ENCODE data around the gene TSPEAR. TPM values are rescaled to one million over a fixed set of nuclear protein-coding genes. Genes with fewer than 3 reads are reported as not detected.
"Not testable (repeated sequence)": the region's sequence is repeated elsewhere in the genome, so short reads cannot be mapped to it uniquely, and the experiment has no call there.

Gene TSPEAR
- total RNA-seq, 1 donor from 2014 or later: not detected

- H3K4me1 Mint-ChIP-seq (ENCODE audit: low read depth): peaks cover 4% of the 10 kb centered on the region
- peaks cover 18% of the 10 kb centered on the region for H3K27me3 Mint-ChIP-seq
- H3K9me3 Mint-ChIP-seq (ENCODE audit: low read depth): peaks cover under 1% of the 10 kb centered on the region
- no peak for TF ChIP-seq CTCF (IDR thresholded peaks at IDR 0.05; ENCODE audit: unreplicated experiment)
- peak; percentile 7 for DNase-seq (ENCODE audit: low spot score, unreplicated experiment)
- no peak overlapping the region for H3K27ac Mint-ChIP-seq
- no peaks in the 10 kb centered on the region for H3K36me3 Mint-ChIP-seq (ENCODE audit: insufficient read depth)
- H3K4me3 Mint-ChIP-seq (ENCODE audit: low read depth): no peak overlapping the region
Measured at GRCh38 chr21:44555200-44555875, 156.0 kb downstream of the TSPEAR start.

- DNase-seq (ENCODE audit: low spot score, unreplicated experiment): no peak
- H3K36me3 Mint-ChIP-seq (ENCODE audit: insufficient read depth): no peaks in the 10 kb centered on the region
- H3K27me3 Mint-ChIP-seq: peaks cover 12% of the 10 kb centered on the region
- no peak for TF ChIP-seq CTCF (IDR thresholded peaks at IDR 0.05; ENCODE audit: unreplicated experiment)
- H3K27ac Mint-ChIP-seq: no peak overlapping the region
- H3K9me3 Mint-ChIP-seq (ENCODE audit: low read depth): peaks cover 1% of the 10 kb centered on the region
- peaks cover 18% of the 10 kb centered on the region for H3K4me1 Mint-ChIP-seq (ENCODE audit: low read depth)
- H3K4me3 Mint-ChIP-seq (ENCODE audit: low read depth): no peak overlapping the region
Measured at GRCh38 chr21:44552681-44553080, 158.7 kb downstream of the TSPEAR start.

GRCh38 chr21:44552136-44552535 is 159.2 kb downstream of the TSPEAR start:
- H3K9me3 Mint-ChIP-seq (ENCODE audit: low read depth): peaks cover 7% of the 10 kb centered on the region
- peaks cover under 1% of the 10 kb centered on the region for H3K36me3 Mint-ChIP-seq (ENCODE audit: insufficient read depth)
- peaks cover 10% of the 10 kb centered on the region for H3K27me3 Mint-ChIP-seq
- H3K4me3 Mint-ChIP-seq (ENCODE audit: low read depth): no peak overlapping the region
- peak; percentile 8 for DNase-seq (ENCODE audit: low spot score, unreplicated experiment)
- H3K4me1 Mint-ChIP-seq (ENCODE audit: low read depth): peaks cover 16% of the 10 kb centered on the region
- TF ChIP-seq CTCF (IDR thresholded peaks at IDR 0.05; ENCODE audit: unreplicated experiment): no peak
- no peak overlapping the region for H3K27ac Mint-ChIP-seq

- Mint-ChIP-seq H3K4me3 (ENCODE audit: low read depth) (no peak within 1 kb of the TSS), H3K27me3 (peaks cover 10% of the 10 kb centered on the region), H3K27ac (peak within 1 kb of the TSS; percentile 82), H3K4me1 (ENCODE audit: low read depth) (peaks cover 16% of the 10 kb centered on the region), H3K36me3 (ENCODE audit: insufficient read depth) (peaks cover 4% of the 10 kb centered on the region), H3K9me3 (ENCODE audit: low read depth) (peaks cover 13% of the 10 kb centered on the region)
- DNase-seq (ENCODE audit: low spot score, unreplicated experiment): peak; percentile 8
- TF ChIP-seq CTCF (IDR thresholded peaks at IDR 0.05; ENCODE audit: unreplicated experiment): no peak
Measured at GRCh38 chr21:44551340-44551961, 159.9 kb downstream of the TSPEAR start, which contains the start of gene KRTAP10-2. TSS of gene KRTAP10-2 (minus strand) at chr21:44551505. CDS start at chr21:44551458, 47 bp downstream.

- H3K27me3 Mint-ChIP-seq: peaks cover 10% of the 10 kb centered on the region
- H3K4me3 Mint-ChIP-seq (ENCODE audit: low read depth): no peak overlapping the region
- peaks cover 13% of the 10 kb centered on the region for H3K9me3 Mint-ChIP-seq (ENCODE audit: low read depth)
- TF ChIP-seq CTCF (IDR thresholded peaks at IDR 0.05; ENCODE audit: unreplicated experiment): no peak
- no peak for DNase-seq (ENCODE audit: low spot score, unreplicated experiment)
- peaks cover 16% of the 10 kb centered on the region for H3K4me1 Mint-ChIP-seq (ENCODE audit: low read depth)
- no peak overlapping the region for H3K27ac Mint-ChIP-seq
- peaks cover 4% of the 10 kb centered on the region for H3K36me3 Mint-ChIP-seq (ENCODE audit: insufficient read depth)
Measured at GRCh38 chr21:44550807-44551206, 160.6 kb downstream of the TSPEAR start.

GRCh38 chr21:44550285-44550684 is 161.1 kb downstream of the TSPEAR start:
- H3K4me3 Mint-ChIP-seq (ENCODE audit: low read depth); H3K27ac Mint-ChIP-seq; H3K36me3 Mint-ChIP-seq (ENCODE audit: insufficient read depth): not testable (repeated sequence)
- peak; percentile 8 for DNase-seq (ENCODE audit: low spot score, unreplicated experiment)
- Mint-ChIP-seq H3K27me3 (peaks cover 10% of the 10 kb centered on the region), H3K4me1 (ENCODE audit: low read depth) (peaks cover 16% of the 10 kb centered on the region), H3K9me3 (ENCODE audit: low read depth) (peaks cover 18% of the 10 kb centered on the region)
